ENCODE measurements around the gene PSMB7.

PSMB7 gene

GRCh38 chr9:124339603-124340146 lies 75.6 kb downstream of the PSMB7 start:
- Histone ChIP-seq H3K36me3 (ENCODE audit: control insufficient read depth in 1 of 2, insufficient read depth in 2 of 2, low read length in 2 of 2) (peaks cover 21 to 58% of the 10 kb centered on the region in 2 donors), H3K9me3 (ENCODE audit: control insufficient read depth in 1 of 2, low read length in 2 of 2) (peaks cover 0 to 10% of the 10 kb centered on the region in 2 donors), H3K4me3 (ENCODE audit: low read depth in 1 of 2, low read length in 2 of 2) (no peak overlapping the region), H3K27me3 (ENCODE audit: low read depth, low read length) (no peaks in the 10 kb centered on the region), H3K27ac (ENCODE audit: low read length) (no peak overlapping the region), H3K4me1 (ENCODE audit: control insufficient read depth in 1 of 2, insufficient read depth in 2 of 2, low read length in 2 of 2) (peaks cover 0 to 17% of the 10 kb centered on the region in 2 donors)

GRCh38 chr9:124337562-124337961 lies 77.7 kb downstream of the PSMB7 start:
- H3K27ac ChIP-seq (ENCODE audit: low read length): no peak overlapping the region
- peaks cover 18 to 61% of the 10 kb centered on the region in 2 donors for H3K36me3 ChIP-seq (ENCODE audit: control insufficient read depth in 1 of 2, insufficient read depth in 2 of 2, low read length in 2 of 2)
- H3K9me3 ChIP-seq (ENCODE audit: control insufficient read depth in 1 of 2, low read length in 2 of 2): peaks cover 0 to 10% of the 10 kb centered on the region in 2 donors
- no peak overlapping the region for H3K4me3 ChIP-seq (ENCODE audit: low read depth in 1 of 2, low read length in 2 of 2)
- no peaks in the 10 kb centered on the region for H3K27me3 ChIP-seq (ENCODE audit: low read depth, low read length)
- H3K4me1 ChIP-seq (ENCODE audit: control insufficient read depth in 1 of 2, insufficient read depth in 2 of 2, low read length in 2 of 2): peaks cover 0 to 5% of the 10 kb centered on the region in 2 donors

DNA sequence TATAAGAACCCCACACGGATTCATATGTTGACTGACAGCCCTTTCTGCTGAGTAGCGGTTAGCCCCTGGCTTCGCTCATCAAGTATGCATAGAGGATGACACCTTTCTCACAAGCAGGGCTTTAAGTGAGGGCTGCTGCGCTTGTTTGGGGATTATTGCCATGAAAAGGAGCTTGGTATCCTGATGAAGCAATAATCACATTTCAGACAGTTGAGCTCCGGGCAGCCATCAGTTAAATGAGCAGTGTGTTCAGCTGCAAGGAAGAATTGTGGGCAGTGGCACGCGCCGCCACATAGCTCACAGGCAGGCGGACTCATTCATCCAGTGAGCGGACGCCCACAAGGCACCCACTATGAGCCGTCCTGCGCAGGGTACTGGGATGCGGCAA lies 79.9 kb downstream of the PSMB7 start:
- Histone ChIP-seq H3K27ac (ENCODE audit: low read length) (no peak overlapping the region), H3K4me3 (ENCODE audit: low read depth in 1 of 2, low read length in 2 of 2) (no peak overlapping the region), H3K4me1 (ENCODE audit: control insufficient read depth in 1 of 2, insufficient read depth in 2 of 2, low read length in 2 of 2) (no peaks in the 10 kb centered on the region), H3K9me3 (ENCODE audit: control insufficient read depth in 1 of 2, low read length in 2 of 2) (peaks cover 0 to 10% of the 10 kb centered on the region in 2 donors), H3K36me3 (ENCODE audit: control insufficient read depth in 1 of 2, insufficient read depth in 2 of 2, low read length in 2 of 2) (peaks cover 18 to 74% of the 10 kb centered on the region in 2 donors), H3K27me3 (ENCODE audit: low read depth, low read length) (no peaks in the 10 kb centered on the region)

- Histone ChIP-seq H3K4me1 (ENCODE audit: control insufficient read depth in 1 of 2, insufficient read depth in 2 of 2, low read length in 2 of 2) (no peaks in the 10 kb centered on the region), H3K36me3 (ENCODE audit: control insufficient read depth in 1 of 2, insufficient read depth in 2 of 2, low read length in 2 of 2) (peaks cover 18 to 74% of the 10 kb centered on the region in 2 donors), H3K9me3 (ENCODE audit: control insufficient read depth in 1 of 2, low read length in 2 of 2) (peaks cover 0 to 10% of the 10 kb centered on the region in 2 donors), H3K4me3 (ENCODE audit: low read depth in 1 of 2, low read length in 2 of 2) (no peak overlapping the region), H3K27ac (ENCODE audit: low read length) (no peak overlapping the region), H3K27me3 (ENCODE audit: low read depth, low read length) (no peaks in the 10 kb centered on the region)
Observed at GRCh38 chr9:124334568-124335319, 80.5 kb downstream of the PSMB7 start.

- Histone ChIP-seq H3K4me1 (ENCODE audit: control insufficient read depth in 1 of 2, insufficient read depth in 2 of 2, low read length in 2 of 2) (no peaks in the 10 kb centered on the region), H3K9me3 (ENCODE audit: control insufficient read depth in 1 of 2, low read length in 2 of 2) (peaks cover 0 to 10% of the 10 kb centered on the region in 2 donors), H3K27ac (ENCODE audit: low read length) (no peak overlapping the region), H3K27me3 (ENCODE audit: low read depth, low read length) (no peaks in the 10 kb centered on the region), H3K4me3 (ENCODE audit: low read depth in 1 of 2, low read length in 2 of 2) (no peak overlapping the region), H3K36me3 (ENCODE audit: control insufficient read depth in 1 of 2, insufficient read depth in 2 of 2, low read length in 2 of 2) (peaks cover 22 to 75% of the 10 kb centered on the region in 2 donors)
Observed at GRCh38 chr9:124333203-124333579, 82.1 kb downstream of the PSMB7 start.

- Histone ChIP-seq H3K36me3 (ENCODE audit: control insufficient read depth in 1 of 2, insufficient read depth in 2 of 2, low read length in 2 of 2) (peaks cover 18 to 75% of the 10 kb centered on the region in 2 donors), H3K4me1 (ENCODE audit: control insufficient read depth in 1 of 2, insufficient read depth in 2 of 2, low read length in 2 of 2) (no peaks in the 10 kb centered on the region), H3K9me3 (ENCODE audit: control insufficient read depth in 1 of 2, low read length in 2 of 2) (peaks cover 0 to 6% of the 10 kb centered on the region in 2 donors), H3K4me3 (ENCODE audit: low read depth in 1 of 2, low read length in 2 of 2) (no peak overlapping the region), H3K27ac (ENCODE audit: low read length) (no peak overlapping the region), H3K27me3 (ENCODE audit: low read depth, low read length) (no peaks in the 10 kb centered on the region)
Observed at GRCh38 chr9:124332361-124333202, 82.7 kb downstream of the PSMB7 start.

DNA sequence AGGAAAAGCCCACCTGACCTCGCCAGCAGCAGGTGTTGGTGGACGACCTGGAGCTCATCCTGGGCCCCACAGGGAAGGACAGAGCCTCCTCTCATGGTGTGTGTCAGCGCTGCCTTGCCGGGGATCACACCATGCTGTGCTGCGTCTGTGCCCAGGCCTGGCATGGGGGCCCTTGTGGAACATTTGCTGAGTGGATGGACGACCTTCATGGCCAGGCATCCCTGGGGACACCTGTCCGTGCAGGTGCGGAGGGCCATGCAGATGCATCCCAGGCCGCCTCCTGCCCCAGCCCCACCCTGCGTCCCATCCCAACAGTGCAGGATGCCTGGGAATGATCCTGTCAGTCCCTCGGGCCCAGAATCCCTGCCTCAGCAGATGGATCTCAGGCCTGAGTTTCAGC lies 83.7 kb downstream of the PSMB7 start:
- Histone ChIP-seq H3K9me3 (ENCODE audit: control insufficient read depth in 1 of 2, low read length in 2 of 2) (no peaks in the 10 kb centered on the region), H3K4me3 (ENCODE audit: low read depth in 1 of 2, low read length in 2 of 2) (no peak overlapping the region), H3K27me3 (ENCODE audit: low read depth, low read length) (no peaks in the 10 kb centered on the region), H3K36me3 (ENCODE audit: control insufficient read depth in 1 of 2, insufficient read depth in 2 of 2, low read length in 2 of 2) (peaks cover 12 to 75% of the 10 kb centered on the region in 2 donors), H3K27ac (ENCODE audit: low read length) (no peak overlapping the region), H3K4me1 (ENCODE audit: control insufficient read depth in 1 of 2, insufficient read depth in 2 of 2, low read length in 2 of 2) (no peaks in the 10 kb centered on the region)

DNA sequence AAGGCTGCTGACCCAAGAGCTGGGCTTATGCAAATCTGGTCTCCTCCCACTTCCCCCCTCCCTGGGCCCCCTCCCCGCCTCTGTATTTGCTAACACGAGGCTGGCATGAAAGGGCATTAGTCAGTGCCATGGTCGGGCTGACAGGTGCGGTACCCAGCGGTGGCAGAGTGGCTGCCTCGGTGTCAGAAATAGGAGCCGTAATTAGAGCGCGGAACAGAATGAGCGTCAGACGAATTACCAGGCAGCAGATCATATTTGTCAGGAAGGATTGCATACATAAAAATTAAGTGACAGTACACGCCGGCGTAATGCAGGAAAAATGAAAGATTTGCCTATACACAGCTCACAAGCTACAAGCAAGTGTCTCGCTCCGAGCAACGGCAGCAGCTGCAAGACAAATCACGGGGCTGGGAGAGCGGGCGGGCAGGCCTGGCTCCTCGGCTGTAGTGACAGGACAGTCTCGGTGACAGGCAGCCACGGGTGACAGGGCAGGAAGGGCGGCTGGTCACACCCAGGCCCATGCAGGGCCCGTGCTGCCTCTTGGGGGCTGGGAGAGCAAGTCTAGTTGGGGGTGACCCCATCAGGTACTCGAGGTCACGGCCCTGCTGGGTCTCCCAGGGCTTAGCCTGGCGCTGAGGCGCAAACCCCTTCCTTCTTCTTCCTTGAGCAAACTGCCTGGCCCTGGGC lies 85.1 kb downstream of the PSMB7 start:
- H3K4me3 ChIP-seq (ENCODE audit: low read depth in 1 of 2, low read length in 2 of 2): no peak overlapping the region
- no peaks in the 10 kb centered on the region for H3K4me1 ChIP-seq (ENCODE audit: control insufficient read depth in 1 of 2, insufficient read depth in 2 of 2, low read length in 2 of 2)
- H3K9me3 ChIP-seq (ENCODE audit: control insufficient read depth in 1 of 2, low read length in 2 of 2): no peaks in the 10 kb centered on the region
- H3K27me3 ChIP-seq (ENCODE audit: low read depth, low read length): no peaks in the 10 kb centered on the region
- H3K27ac ChIP-seq (ENCODE audit: low read length): no peak overlapping the region
- H3K36me3 ChIP-seq (ENCODE audit: control insufficient read depth in 1 of 2, insufficient read depth in 2 of 2, low read length in 2 of 2): peaks cover 12 to 83% of the 10 kb centered on the region in 2 donors

DNA sequence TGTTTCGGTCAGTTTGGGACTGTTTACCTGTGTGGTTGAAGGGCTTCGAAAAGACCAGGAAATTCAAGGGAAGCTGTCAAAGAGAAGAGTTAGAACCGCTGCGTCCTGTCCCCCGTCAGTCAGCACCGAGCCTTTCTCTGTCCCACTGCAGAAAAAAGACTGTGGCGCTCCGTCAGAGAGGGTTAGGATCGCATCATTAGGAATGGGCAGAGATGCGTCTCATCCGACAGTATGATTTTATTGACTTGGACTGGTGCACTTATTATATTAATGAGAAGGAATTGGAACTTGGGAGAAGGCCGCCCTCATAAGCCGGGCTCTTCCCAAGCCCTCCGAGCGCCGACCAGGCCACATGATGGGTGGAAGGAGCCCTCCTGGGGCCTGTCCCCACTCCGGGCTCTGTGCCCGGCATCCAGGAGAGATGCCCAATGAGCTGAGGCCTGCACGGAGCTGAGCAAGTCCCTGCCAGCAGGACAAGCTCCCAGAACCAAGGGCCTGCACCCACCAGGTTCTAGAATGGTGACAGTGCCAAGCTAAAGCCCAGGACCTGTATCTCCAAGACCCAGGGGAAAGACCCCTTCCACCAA lies 85.9 kb downstream of the PSMB7 start:
- Histone ChIP-seq H3K4me3 (ENCODE audit: low read depth in 1 of 2, low read length in 2 of 2) (no peak overlapping the region), H3K36me3 (ENCODE audit: control insufficient read depth in 1 of 2, insufficient read depth in 2 of 2, low read length in 2 of 2) (peaks cover 12 to 79% of the 10 kb centered on the region in 2 donors), H3K27ac (ENCODE audit: low read length) (no peak overlapping the region), H3K4me1 (ENCODE audit: control insufficient read depth in 1 of 2, insufficient read depth in 2 of 2, low read length in 2 of 2) (no peaks in the 10 kb centered on the region), H3K27me3 (ENCODE audit: low read depth, low read length) (no peaks in the 10 kb centered on the region), H3K9me3 (ENCODE audit: control insufficient read depth in 1 of 2, low read length in 2 of 2) (no peaks in the 10 kb centered on the region)

GRCh38 chr9:124328285-124328684 lies 87.0 kb downstream of the PSMB7 start:
- H3K9me3 ChIP-seq (ENCODE audit: control insufficient read depth in 1 of 2, low read length in 2 of 2): no peaks in the 10 kb centered on the region
- no peak overlapping the region for H3K27ac ChIP-seq (ENCODE audit: low read length)
- no peak overlapping the region for H3K4me3 ChIP-seq (ENCODE audit: low read depth in 1 of 2, low read length in 2 of 2)
- no peaks in the 10 kb centered on the region for H3K4me1 ChIP-seq (ENCODE audit: control insufficient read depth in 1 of 2, insufficient read depth in 2 of 2, low read length in 2 of 2)
- H3K27me3 ChIP-seq (ENCODE audit: low read depth, low read length): no peaks in the 10 kb centered on the region
- H3K36me3 ChIP-seq (ENCODE audit: control insufficient read depth in 1 of 2, insufficient read depth in 2 of 2, low read length in 2 of 2): peaks cover 14 to 82% of the 10 kb centered on the region in 2 donors
